ENCODE measurements around the gene WDR45B.
"Not testable (repeated sequence)": the region's sequence is repeated elsewhere in the genome, so short reads cannot be mapped to it uniquely, and the experiment has no call there.

Gene WDR45B

DNA sequence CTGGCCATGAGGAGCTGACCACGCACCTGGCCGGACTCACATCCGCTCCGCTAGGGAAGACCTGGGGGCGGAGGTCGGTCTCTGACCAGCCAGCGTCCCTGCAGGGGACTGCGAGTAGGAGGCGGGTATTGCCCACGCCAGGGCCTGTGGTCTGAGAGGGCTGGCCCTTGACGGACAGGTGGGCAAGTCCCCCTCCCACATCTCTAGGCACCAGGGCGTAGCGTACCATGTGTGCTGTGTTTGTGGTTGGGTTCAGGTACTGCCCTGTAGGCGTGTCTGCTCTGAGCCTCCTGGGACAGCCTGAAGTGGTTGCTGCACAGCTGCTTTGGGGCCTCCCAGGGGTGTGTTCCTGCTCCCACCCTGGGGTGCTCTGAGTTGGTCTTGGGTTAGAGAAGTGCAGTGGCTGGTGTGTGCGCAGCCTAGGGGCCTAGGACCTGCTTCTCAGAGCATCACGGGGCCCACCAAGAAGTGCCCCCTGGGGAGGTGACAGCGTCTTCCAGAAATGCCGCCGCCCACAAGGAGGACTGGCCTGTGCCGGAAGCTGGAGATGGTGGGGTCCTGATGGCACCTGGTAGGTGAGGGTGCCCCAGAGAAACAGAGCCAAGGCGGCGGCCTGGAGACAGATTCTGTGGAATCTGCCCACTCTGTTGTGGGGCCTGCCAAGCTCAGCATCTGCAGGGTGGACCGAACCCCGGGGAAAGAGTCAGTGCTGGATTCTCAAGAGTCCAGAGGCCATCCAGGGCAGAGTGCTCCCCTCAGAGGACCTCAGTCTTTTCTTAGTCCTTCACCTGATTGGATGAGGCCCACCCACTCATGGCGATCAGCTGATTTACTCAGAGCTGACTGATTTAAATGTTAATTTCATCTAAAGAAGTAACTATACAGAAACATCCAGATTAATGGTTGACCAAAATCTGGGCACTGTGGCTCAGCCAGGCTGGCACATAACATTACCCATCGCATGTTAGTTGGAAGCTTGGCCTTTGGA, 48.3 kb downstream of the WDR45B start:
- no peak for DNase-seq (ENCODE audit: low read depth)

DNA sequence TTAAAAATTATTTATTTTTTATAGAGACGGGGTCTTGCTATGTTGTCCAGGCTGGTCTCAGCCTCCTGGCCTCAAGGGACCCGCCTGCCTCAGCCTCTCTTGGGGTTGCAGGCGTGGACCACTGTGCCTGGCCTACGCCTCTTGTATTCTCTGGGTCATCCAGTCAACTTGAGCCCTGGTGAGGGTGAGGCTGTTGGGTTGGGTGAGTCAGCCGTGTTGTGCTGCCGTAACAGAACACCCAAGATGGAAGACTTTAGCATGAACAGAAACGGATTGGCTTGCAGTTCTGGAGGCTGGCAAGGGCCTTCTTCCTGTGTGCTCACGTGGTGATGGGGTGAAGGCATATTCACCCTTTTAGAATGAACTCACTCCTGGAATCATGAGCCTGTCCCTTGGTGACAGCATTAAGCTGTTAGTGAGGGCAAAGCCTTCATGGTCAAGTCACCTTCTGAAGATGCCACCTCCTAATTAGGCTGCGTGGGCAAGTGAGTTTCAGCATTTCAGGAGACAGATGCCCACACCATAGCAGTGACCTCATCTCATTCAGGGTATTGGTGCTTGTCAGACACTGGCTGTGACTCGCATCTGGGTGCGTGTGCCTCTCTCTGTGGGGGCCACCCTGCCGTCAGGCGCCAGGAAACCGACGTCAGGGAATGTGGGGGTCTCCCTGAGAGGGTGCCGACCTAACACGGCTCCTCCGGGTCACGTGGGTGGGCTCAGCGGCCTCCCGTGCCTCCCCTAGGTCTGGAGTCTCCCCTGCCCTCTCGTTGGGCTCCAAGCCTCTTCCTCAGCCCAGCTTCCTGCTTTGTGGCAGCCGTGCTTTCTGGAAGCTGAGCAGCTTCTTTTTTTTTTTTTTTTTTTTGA, 49.8 kb downstream of the WDR45B start:
- peak; percentile 60 for DNase-seq (ENCODE audit: low read depth)

- no peak for DNase-seq (ENCODE audit: low read depth)
Observed at GRCh38 chr17:82596837-82597672, 51.2 kb downstream of the WDR45B start.

DNA sequence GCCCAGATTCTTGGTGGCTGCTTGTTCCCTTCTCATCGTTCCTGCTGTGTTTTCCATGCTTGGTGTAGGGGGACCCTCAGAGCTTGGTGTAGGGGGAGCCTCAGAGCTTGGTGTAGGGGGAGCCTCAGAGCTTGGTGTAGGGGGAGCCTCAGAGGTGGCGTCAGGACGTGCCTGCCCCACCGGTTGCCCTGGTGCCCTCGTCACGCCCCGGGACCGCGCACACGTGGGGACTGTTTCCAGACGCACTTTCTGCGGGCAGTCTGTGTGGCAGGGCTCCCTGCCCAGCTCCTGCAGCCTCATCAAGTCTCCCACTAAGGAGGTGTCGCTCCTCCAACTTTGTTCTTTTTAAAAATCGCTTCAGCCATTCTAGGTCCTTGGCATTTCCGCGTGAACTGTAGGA, 51.9 kb downstream of the WDR45B start:
- DNase-seq (ENCODE audit: low read depth), result no peak

- no peak for DNase-seq (ENCODE audit: low read depth)
Observed at GRCh38 chr17:82595893-82596292, 52.4 kb downstream of the WDR45B start.

- no peak for DNase-seq (ENCODE audit: low read depth)
Observed at GRCh38 chr17:82594571-82594970, 53.7 kb downstream of the WDR45B start.

- no peak for DNase-seq (ENCODE audit: low read depth)
Observed at GRCh38 chr17:82593590-82594087, 54.6 kb downstream of the WDR45B start.

DNA sequence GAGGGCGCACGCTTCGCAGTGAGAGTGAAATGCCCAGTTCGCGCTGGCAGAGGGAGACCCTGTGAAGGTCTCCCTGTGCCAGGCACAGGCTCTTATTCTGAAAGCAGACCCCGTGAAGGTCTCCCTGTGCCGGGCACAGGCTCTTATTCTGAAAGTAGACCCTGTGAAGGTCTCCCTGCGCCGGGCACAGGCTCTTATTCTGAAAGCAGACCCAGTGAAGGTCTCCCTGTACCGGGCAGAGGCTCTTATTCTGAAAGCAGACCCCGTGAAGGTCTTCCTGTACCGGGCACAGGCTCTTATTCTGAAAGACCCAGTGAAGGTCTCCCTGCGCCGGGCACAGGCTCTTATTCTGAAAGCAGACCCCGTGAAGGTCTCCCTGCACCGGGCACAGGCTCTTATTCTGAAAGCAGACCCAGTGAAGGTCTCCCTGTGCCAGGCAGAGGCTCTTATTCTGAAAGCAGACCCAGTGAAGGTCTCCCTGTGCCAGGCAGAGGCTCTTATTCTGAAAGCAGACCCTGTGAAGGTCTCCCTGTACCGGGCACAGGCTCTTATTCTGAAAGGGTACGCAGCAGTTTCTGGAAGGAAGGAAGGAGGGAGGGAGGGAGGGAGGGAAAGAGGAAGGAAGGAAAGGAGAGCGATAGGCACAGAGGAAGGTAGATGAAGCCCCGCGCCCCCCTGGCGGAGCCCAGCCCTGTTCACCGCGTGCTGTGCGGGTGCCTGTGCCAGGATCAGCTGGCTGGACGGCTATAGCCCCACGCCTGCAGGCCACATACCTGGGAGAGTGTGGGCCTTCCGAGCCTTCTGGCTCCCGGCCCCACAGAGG, 55.3 kb downstream of the WDR45B start:
- DNase-seq (ENCODE audit: low read depth), result peak; percentile 88

DNA sequence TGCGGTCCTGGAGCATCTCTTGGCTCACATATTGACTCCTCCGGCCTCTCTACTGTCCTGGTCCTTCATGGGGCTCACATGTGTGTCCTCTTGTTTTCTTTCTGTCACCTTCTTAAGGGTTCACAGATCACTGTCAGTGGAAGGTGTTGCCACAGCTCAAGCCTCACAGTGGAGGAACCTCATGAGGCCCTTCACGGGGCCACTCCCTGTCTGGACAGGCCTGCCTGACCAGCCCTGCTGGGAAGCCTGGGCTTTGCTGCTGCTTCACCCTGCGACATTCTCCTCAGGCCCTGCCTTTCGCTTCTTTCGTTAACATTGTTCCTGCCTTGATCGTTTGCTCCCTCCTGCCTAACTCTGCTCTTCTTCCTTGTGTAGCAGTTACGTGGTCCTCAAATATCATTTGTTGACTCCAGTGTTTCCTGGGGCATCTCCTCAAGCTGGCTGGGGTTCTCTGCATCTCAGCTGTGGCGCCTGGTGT, 55.9 kb downstream of the WDR45B start:
- no peak for DNase-seq (ENCODE audit: low read depth)

- DNase-seq (ENCODE audit: low read depth), result no peak
Observed at GRCh38 chr17:82590881-82591539, 57.2 kb downstream of the WDR45B start.

GRCh38 chr17:82590216-82590615, 58.0 kb downstream of the WDR45B start:
- DNase-seq (ENCODE audit: low read depth), result no peak

- no peak for DNase-seq (ENCODE audit: low read depth)
Observed at GRCh38 chr17:82589851-82590180, 58.4 kb downstream of the WDR45B start.

DNA sequence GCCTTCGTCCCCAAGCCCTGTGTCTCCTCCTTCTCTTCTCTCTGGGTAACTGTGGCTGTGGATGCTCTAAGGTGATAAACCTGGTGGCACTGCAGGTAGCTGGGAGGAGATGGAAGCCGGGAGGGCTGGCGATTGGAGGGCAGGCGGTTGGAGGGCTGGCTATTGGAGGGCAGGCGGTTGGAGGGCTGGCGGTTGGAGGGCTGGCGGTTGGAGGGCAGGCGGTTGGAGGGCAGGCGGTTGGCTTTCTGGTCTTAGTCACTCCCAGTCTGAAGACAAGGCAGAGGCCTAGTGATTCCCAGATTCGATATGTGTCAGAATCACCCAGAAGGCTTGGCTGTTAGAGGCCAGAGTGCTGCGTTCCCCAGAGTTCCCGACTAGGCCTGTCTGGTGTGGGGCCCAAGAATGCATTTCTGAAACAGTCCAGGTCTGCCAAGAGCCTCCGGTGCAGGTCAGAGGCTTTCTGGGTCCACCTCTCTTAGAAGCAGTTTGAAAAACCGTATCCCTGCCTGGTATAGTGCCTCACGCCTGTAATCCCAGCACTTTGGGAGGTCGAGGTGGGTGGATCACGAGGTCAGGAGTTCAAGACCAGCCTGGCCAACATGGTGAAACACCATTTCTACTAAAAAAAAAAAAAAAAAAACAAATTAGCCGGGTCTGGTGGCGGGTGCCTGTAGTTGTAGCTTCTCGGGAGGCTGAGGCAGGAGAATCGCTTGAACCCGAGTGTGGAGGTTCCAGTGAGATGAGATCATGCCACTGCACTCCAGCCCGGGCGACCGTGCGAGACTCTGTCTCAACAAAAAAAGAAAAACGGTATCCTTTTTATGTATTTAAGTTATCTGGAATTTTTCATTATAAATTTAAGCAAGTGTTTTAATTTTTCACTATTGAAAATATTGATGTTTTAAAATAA, 59.7 kb downstream of the WDR45B start:
- DNase-seq (ENCODE audit: low read depth), result no peak

GRCh38 chr17:82587234-82588086, 60.8 kb downstream of the WDR45B start:
- DNase-seq (ENCODE audit: low read depth), result no peak

- DNase-seq (ENCODE audit: low read depth), result no peak
Observed at GRCh38 chr17:82586576-82587233, 61.5 kb downstream of the WDR45B start.

DNA sequence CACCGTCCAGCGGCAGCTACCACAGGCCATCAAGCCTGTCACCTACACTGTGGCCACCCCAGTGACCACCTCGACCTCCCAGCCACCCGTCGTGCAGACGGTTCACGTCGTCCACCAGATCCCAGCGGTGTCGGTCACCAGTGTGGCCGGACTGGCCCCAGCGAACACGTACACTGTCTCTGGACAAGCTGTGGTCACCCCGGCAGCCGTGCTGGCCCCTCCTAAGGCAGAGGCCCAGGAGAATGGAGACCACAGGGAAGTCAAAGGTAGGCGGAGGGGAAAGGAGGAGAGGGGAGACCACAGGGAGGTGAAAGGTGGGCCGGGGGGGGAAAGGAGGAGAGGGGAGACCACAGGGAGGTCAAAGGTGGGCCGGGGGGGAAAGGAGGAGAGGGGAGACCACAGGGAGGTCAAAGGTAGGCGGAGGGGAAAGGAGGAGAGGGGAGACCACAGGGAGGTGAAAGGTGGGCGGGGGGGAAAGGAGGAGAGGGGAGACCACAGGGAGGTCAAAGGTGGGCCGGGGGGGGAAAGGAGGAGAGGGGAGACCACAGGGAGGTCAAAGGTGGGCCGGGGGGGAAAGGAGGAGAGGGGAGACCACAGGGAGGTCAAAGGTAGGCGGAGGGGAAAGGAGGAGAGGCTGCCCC, 62.2 kb downstream of the WDR45B start:
- DNase-seq (ENCODE audit: low read depth), result not testable (repeated sequence)

GRCh38 chr17:82583720-82584234, 64.5 kb downstream of the WDR45B start:
- no peak for DNase-seq (ENCODE audit: low read depth)

Data from ELR (cell line).